K562 (cell line): Measurements from ENCODE around the gene PPT2. TPM values are rescaled to one million over a fixed set of nuclear protein-coding genes. Genes with fewer than 3 reads are reported as not detected.

Experiments
- ATAC-seq: fragments of 200-7000 bp; cut with Tn5 transposase; 3 replicates; pipeline ENCODE4 v1.9.1; 2020; ENCODE audit warnings: moderate library complexity
- BruUV-seq: library from RNA; stranded (reverse); fragments of 400-500 nt; replicated peaks from 2 replicates; lab custom pipeline; 2021; lab: Mats Ljungman, UMichigan
- CTCF ChIA-PET: fragments of 300-600 bp; formaldehyde crosslinking; extraction: SDS; loops from one replicate; lab custom pipeline; 2021; ENCODE audit warnings: low intra/inter-chr PET ratio; lab: Yijun Ruan, JAX
- POLR2A ChIA-PET: fragments of 300-600, 350-650 bp; sonication (Branson Sonifier 250); formaldehyde crosslinking; extraction: SDS; loops from one replicate; lab custom pipeline; 2021; ENCODE audit warnings: antibody characterized with exemption, inconsistent platforms; lab: Yijun Ruan, JAX
- DNase-seq, 4 experiments: peaks; one replicate each; pipeline versions ENCODE4 v3.0.0 to v3.0.0-alpha.2; 2011 to 2018; ENCODE audit warnings: low spot score in 3 of 4, mixed read lengths in 3 of 4; ENCODE audit errors: extremely low read depth in 1 of 4
- FAIRE-seq: peaks from 2 replicates; lab custom pipeline; 2011; peaks lifted over from hg19 to GRCh38; lab: Jason Lieb, UNC
- H2AFZ ChIP-seq: 2 replicates; pipeline ENCODE4 v1.6.0; 2011; ENCODE audit warnings: low read depth, low read length, control low read depth, inconsistent platforms
- H3K27ac ChIP-seq: fragments of 200-600 bp; 3 replicates; pipeline ENCODE4 v1.8.0; 2011; ENCODE audit warnings: low read depth, mild to moderate bottlenecking, control low read depth, inconsistent platforms, low read length, moderate library complexity, mixed read lengths; ENCODE audit errors: extremely low read depth
- H3K27me3 ChIP-seq, 2 experiments: fragments of 300-600 bp in 1 of 2; 2 replicates in 1 of 2; 3 replicates in 1 of 2; pipeline versions ENCODE4 v1.6.0 to v1.8.0; 2011; ENCODE audit warnings: inconsistent platforms in 2 of 2, low read length in 2 of 2, mild to moderate bottlenecking in 1 of 2, mixed read lengths in 1 of 2, moderate library complexity in 1 of 2; ENCODE audit not compliant: control insufficient read depth in 2 of 2, insufficient read depth in 2 of 2
- H3K36me3 ChIP-seq: fragments of 300-600 bp; 3 replicates; pipeline ENCODE4 v1.8.0; 2011; ENCODE audit warnings: mild to moderate bottlenecking, low read length, inconsistent platforms; ENCODE audit not compliant: control insufficient read depth, insufficient read depth
- H3K4me1 ChIP-seq, 2 experiments: fragments of 200-600 bp in 1 of 2; replicated peaks in 1 of 2; 2 replicates in 1 of 2; 3 replicates in 1 of 2; pipeline versions ENCODE4 v1.5.1 to v1.8.0; 2011; ENCODE audit warnings: inconsistent platforms in 2 of 2, low read length in 2 of 2, mild to moderate bottlenecking in 1 of 2, mixed read lengths in 1 of 2, moderate library complexity in 1 of 2; ENCODE audit not compliant: control insufficient read depth in 2 of 2, insufficient read depth in 2 of 2
- H3K4me2 ChIP-seq: 2 replicates; pipeline ENCODE4 v1.6.1; 2011; ENCODE audit warnings: low read length, control low read depth, inconsistent platforms, mixed read lengths; ENCODE audit not compliant: insufficient read depth
- H3K4me3 ChIP-seq: fragments of 200-600 bp; sonication (generic), shearing (Covaris generic); 2 replicates; pipeline ENCODE4 v1.5.1; 2016; ENCODE audit warnings: control low read depth, inconsistent platforms
- H3K79me2 ChIP-seq: fragments of 200-600 bp; 3 replicates; pipeline ENCODE4 v1.8.0; 2011; ENCODE audit warnings: low read length, inconsistent platforms; ENCODE audit not compliant: control insufficient read depth, insufficient read depth
- H3K9ac ChIP-seq, 2 experiments: 2 replicates each; pipeline versions ENCODE4 v1.6.0 to v1.6.1; 2011; ENCODE audit warnings: low read depth in 2 of 2, low read length in 2 of 2, control low read depth in 1 of 2, inconsistent platforms in 1 of 2, mild to moderate bottlenecking in 1 of 2, mixed read lengths in 1 of 2; ENCODE audit not compliant: insufficient read depth in 1 of 2
- H3K9me1 ChIP-seq: one replicate; pipeline ENCODE4 v1.6.0; 2011; ENCODE audit warnings: inconsistent platforms, mild to moderate bottlenecking, low read length, moderate library complexity; ENCODE audit not compliant: control insufficient read depth, insufficient read depth
- H3K9me3 ChIP-seq: replicated peaks from 2 replicates; pipeline ENCODE4 v1.5.1; 2011; ENCODE audit warnings: low read depth, low read length, inconsistent platforms; ENCODE audit not compliant: control insufficient read depth, insufficient read depth
- H4K20me1 ChIP-seq: replicated peaks from 2 replicates; pipeline ENCODE4 v1.6.1; 2011; ENCODE audit warnings: low read length, inconsistent platforms, mixed read lengths; ENCODE audit not compliant: control insufficient read depth, insufficient read depth
- NFIC ChIP-seq: fragments of 450-650 bp; IDR thresholded peaks from 2 replicates; pipeline ENCODE4 v1.6.1; 2017; ENCODE audit warnings: mild to moderate bottlenecking, inconsistent platforms
- POLR2G ChIP-seq: fragments of 200-400 bp; formaldehyde crosslinking; IDR thresholded peaks from 2 replicates; pipeline ENCODE4 v1.6.1; 2017; ENCODE audit warnings: low read depth, mild to moderate bottlenecking, antibody characterized with exemption, low read length, moderate library complexity
- RBFOX2 ChIP-seq: fragments of 200-400 bp; formaldehyde crosslinking; IDR thresholded peaks from 2 replicates; pipeline ENCODE4 v1.6.1; 2017; ENCODE audit warnings: low read depth, mild to moderate bottlenecking, low read length, moderate library complexity
- ZBTB43 ChIP-seq: sonication (generic); formaldehyde crosslinking; IDR thresholded peaks from 2 replicates; pipeline ENCODE4 v1.8.0; 2023; ENCODE audit warnings: mild to moderate bottlenecking, missing genetic modification reagents
- WGBS: fragments of 100-300 bp; shearing (Covaris generic); methylation state at CpG from one replicate; pipeline ENCODE4 v1.1.6; 2016; ENCODE audit warnings: low coverage, mixed read lengths; ENCODE audit not compliant: insufficient coverage; ENCODE audit errors: missing lambda C conversion rate; 5-methylcytosine and 5-hydroxymethylcytosine counted together
- in situ Hi-C: fragments of 300-500 bp; cut with MboI; formaldehyde crosslinking; loops from 4 replicates; pipeline ENCODE4 v1.15.0; 2018; ENCODE audit warnings: inconsistent platforms, mixed read lengths
- intact Hi-C: fragments of 100-400 bp; cut with micrococcal nuclease; formaldehyde crosslinking; loops from 2 replicates; pipeline ENCODE4 v1.14.2; 2022
- polyA plus RNA-seq, 8 experiments: library from polyadenylated mRNA; depleted of rRNA in 4 of 8; stranded (reverse) in 5 of 8; unstranded in 3 of 8; fragments of >200 nt; fragmentation: Nextera tagmentation in 2 of 8; fragmentation: Illumina TruSeq in 1 of 8; extraction: Ambion mirVana in 2 of 8; extraction: Trizol in 1 of 8; gene quantifications; 2 replicates each; pipeline versions ENCODE4 v1.2.1 to v1.2.3, GENCODE V29; 2011 to 2014; ENCODE audit warnings: inconsistent platforms in 1 of 8, missing spikeins in 1 of 8
- total RNA-seq, 7 experiments: library from RNA; depleted of rRNA in 6 of 7; stranded (reverse); fragments of >200 nt in 6 of 7; fragmentation: Illumina TruSeq in 2 of 7; extraction: Trizol in 2 of 7; gene quantifications; 2 replicates each; pipeline versions ENCODE4 v1.2.1 to v1.2.3, GENCODE V29; 2011 to 2021; ENCODE audit warnings: low replicate concordance in 1 of 7
- TF ChIP-seq, protein P1 (sequence below): fragments of 250-450 bp; sonication (Bioruptor Pico); IDR thresholded peaks from 2 replicates; pipeline ENCODE4 v1.8.0; 2021; ENCODE audit warnings: mild to moderate bottlenecking, moderate library complexity

The PPT2 gene
- total and polyA plus RNA-seq, 9 of the 15 experiments (the other 6 are each of a cell fraction or from before 2014, with no cell fraction given) = 27.4 to 98.8 (median 69.9) TPM

- DNase-seq (peak in 1 of 4 experiments; percentile 46), FAIRE-seq (no peak), ATAC-seq (no peak)
- ChIA-PET CTCF (no interaction called here), POLR2A (interaction anchor here (1.0 to 4.6 kb wide), 6 partner anchors 8 to 34 kb away, joined by 3 to 30 read pairs (median 6); partner anchors contain the start of genes AGPAT1, FKBPL, PRRT1 and RNF5)
- in situ Hi-C loops (no loop called here), intact Hi-C loops (no loop called here)
- Histone ChIP-seq H3K79me2 (peaks cover 2% of the 10 kb centered on the region; the same call in 1 of the 3 replicates), H3K27ac (no peak overlapping the region; the same call in 2 of the 3 replicates), H3K9me3 (no peaks in the 10 kb centered on the region), H3K4me1 (peaks cover 29 to 34% of the 10 kb centered on the region in 2 experiments), H4K20me1 (no peaks in the 10 kb centered on the region), H3K9ac (peak overlapping the region in 1 of 2 experiments; percentile 50; a peak in 1 of 4 replicates), H3K4me3 (no peak overlapping the region), H2AFZ (no peak overlapping the region), H3K27me3 (no peaks in the 10 kb centered on the region), H3K4me2 (no peak overlapping the region), H3K9me1 (no peaks in the 10 kb centered on the region), H3K36me3 (peaks cover 64% of the 10 kb centered on the region)
- TF ChIP-seq ZBTB43 (CRISPR knock-in tag) = no peak
- TF ChIP-seq RBFOX2 = peak; percentile 35; the same call in 1 of the 2 replicates
- peak; percentile 47; the same call in 1 of the 2 replicates for TF ChIP-seq POLR2G
- TF ChIP-seq NFIC = peak; percentile 56
- TF ChIP-seq, protein P1, sequence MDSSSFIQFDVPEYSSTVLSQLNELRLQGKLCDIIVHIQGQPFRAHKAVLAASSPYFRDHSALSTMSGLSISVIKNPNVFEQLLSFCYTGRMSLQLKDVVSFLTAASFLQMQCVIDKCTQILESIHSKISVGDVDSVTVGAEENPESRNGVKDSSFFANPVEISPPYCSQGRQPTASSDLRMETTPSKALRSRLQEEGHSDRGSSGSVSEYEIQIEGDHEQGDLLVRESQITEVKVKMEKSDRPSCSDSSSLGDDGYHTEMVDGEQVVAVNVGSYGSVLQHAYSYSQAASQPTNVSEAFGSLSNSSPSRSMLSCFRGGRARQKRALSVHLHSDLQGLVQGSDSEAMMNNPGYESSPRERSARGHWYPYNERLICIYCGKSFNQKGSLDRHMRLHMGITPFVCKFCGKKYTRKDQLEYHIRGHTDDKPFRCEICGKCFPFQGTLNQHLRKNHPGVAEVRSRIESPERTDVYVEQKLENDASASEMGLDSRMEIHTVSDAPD (CRISPR knock-in tag) = no peak
- 90% methylated on average over 7 of the region's 7 CpGs for WGBS
- BruUV-seq = no TSS peak
These were observed 9.8 kb downstream of the PPT2 start for GRCh38 chr6:32163559-32164258.
